Type B pancreatic cell (in vitro differentiated cells): ENCODE data around the gene ST6GAL1. TPM values are rescaled to one million over a fixed set of nuclear protein-coding genes. Genes with fewer than 3 reads are reported as not detected.
A peak's percentile ranks its signal among the peaks of the same experiment; 100 is the strongest.
"Not testable (repeated sequence)": the region's sequence is repeated elsewhere in the genome, so short reads cannot be mapped to it uniquely, and the experiment has no call there.

Experiments used
- DNase-seq: peaks from one replicate; pipeline ENCODE4 v3.0.0; 2021; ENCODE audit warnings: mixed read lengths; ENCODE audit not compliant: unreplicated experiment; ENCODE audit errors: extremely low spot score
- H3K27ac Mint-ChIP-seq: 2 replicates; pipeline ENCODE4 v1.8.0; 2021; ENCODE audit warnings: mild to moderate bottlenecking, mixed read lengths
- H3K27me3 Mint-ChIP-seq: 2 replicates; pipeline ENCODE4 v1.8.0; 2021; ENCODE audit warnings: mixed read lengths
- H3K36me3 Mint-ChIP-seq: 2 replicates; pipeline ENCODE4 v1.8.0; 2021; ENCODE audit warnings: mixed read lengths
- H3K4me1 Mint-ChIP-seq: one replicate; pipeline ENCODE4 v1.8.0; 2021; ENCODE audit warnings: mixed read lengths; ENCODE audit not compliant: unreplicated experiment
- H3K4me3 Mint-ChIP-seq: 2 replicates; pipeline ENCODE4 v1.8.0; 2021; ENCODE audit warnings: mild to moderate bottlenecking, mixed read lengths
- H3K9me3 Mint-ChIP-seq: 2 replicates; pipeline ENCODE4 v1.8.0; 2021; ENCODE audit warnings: mixed read lengths
- total RNA-seq: library from RNA; stranded (reverse); gene quantifications from 2 replicates; pipeline ENCODE4 v1.2.1, GENCODE V29; 2021; ENCODE audit warnings: low replicate concordance
- TF ChIP-seq, protein P1 (sequence below): fragments of 200-600 bp; sonication (generic); conservative IDR thresholded peaks from 2 replicates; pipeline ENCODE4 v1.5.0; 2021; ENCODE audit warnings: antibody characterized with exemption, mild to moderate bottlenecking

The ST6GAL1 gene
- total RNA-seq, 1 donor from 2014 or later, result 51.8 TPM

DNA sequence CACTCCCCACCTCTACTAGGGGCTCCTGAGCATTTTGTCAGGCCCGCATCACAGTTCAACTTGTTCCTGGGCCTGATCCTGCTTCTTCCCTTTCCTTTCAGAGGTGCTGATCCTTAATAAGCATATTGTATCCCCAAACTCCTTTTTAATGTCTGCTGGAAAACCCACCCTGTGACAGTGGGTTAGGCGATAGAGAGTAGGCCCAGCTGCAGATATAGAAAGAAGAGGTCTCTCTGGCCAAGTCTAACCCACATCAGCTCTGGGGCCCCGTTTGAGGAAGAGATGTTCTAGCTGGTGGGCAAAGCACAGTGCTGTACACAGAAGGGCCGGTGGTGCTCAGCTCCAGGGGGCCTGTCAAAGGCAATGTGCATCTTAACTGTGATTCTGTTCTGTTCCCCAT is 34.3 kb upstream of the ST6GAL1 start:
- TF ChIP-seq, protein P1, sequence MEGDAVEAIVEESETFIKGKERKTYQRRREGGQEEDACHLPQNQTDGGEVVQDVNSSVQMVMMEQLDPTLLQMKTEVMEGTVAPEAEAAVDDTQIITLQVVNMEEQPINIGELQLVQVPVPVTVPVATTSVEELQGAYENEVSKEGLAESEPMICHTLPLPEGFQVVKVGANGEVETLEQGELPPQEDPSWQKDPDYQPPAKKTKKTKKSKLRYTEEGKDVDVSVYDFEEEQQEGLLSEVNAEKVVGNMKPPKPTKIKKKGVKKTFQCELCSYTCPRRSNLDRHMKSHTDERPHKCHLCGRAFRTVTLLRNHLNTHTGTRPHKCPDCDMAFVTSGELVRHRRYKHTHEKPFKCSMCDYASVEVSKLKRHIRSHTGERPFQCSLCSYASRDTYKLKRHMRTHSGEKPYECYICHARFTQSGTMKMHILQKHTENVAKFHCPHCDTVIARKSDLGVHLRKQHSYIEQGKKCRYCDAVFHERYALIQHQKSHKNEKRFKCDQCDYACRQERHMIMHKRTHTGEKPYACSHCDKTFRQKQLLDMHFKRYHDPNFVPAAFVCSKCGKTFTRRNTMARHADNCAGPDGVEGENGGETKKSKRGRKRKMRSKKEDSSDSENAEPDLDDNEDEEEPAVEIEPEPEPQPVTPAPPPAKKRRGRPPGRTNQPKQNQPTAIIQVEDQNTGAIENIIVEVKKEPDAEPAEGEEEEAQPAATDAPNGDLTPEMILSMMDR, result no peak
- H3K27me3 Mint-ChIP-seq, result no peaks in the 10 kb centered on the region
- no peaks in the 10 kb centered on the region for H3K36me3 Mint-ChIP-seq
- no peak overlapping the region for H3K4me3 Mint-ChIP-seq
- H3K4me1 Mint-ChIP-seq, result peaks cover 12% of the 10 kb centered on the region
- H3K27ac Mint-ChIP-seq, result no peak overlapping the region
- H3K9me3 Mint-ChIP-seq, result no peaks in the 10 kb centered on the region
- DNase-seq, result no peak

DNA sequence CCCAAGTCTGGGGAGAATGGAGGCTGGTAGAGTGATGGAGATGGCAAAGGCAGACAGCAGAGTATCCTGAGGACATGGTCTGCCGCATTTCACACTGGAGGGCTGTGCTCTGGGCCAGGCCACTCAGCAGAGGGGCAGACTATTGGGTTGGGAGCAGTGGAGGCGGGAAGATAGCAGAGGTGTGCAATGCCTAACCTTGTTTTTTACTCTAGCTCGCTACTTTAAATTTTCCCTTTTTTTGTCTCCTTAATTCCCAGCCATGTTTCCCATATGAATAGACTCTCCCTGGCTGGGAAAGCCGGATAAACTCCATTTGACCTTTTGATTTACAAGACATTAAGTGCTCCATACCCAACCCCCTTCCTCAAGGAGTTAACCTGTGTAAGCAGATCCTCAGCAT is 33.5 kb upstream of the ST6GAL1 start:
- no peak for DNase-seq
- Mint-ChIP-seq H3K9me3 (no peaks in the 10 kb centered on the region), H3K27me3 (no peaks in the 10 kb centered on the region), H3K4me3 (peak overlapping the region; percentile 47), H3K27ac (no peak overlapping the region), H3K4me1 (peaks cover 12% of the 10 kb centered on the region), H3K36me3 (no peaks in the 10 kb centered on the region)
- TF ChIP-seq, protein P1, result no peak

DNA sequence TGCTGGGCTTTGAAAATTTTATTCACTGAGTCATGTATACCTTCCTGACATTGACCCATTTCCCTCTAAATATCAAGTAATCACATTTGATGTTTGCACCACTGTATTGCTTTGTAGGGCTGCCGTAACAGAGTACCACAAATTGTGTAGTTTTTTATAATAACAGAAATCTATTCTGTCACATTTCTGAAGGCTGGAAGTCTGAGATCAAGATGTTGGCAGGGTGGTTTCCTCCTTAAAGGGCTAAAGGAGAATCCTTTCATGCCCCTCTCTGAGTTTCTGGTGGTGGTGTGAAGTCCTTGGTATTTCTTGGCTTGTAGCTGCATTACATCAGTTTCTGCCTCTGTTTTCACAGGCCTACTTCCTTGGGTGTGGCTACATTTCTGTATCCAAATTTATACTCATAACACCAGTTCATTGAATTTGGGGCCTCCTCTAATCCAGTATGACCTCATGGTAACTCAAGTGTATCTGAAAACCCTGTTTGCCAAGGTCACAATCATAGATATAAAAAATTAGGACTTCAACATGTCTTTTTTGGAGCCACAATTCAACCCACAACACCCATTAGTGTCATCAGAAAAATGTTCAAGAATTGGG is 29.1 kb upstream of the ST6GAL1 start:
- H3K27ac Mint-ChIP-seq, result no peak overlapping the region
- H3K27me3 Mint-ChIP-seq, result no peaks in the 10 kb centered on the region
- H3K4me3 Mint-ChIP-seq, result no peak overlapping the region
- H3K4me1 Mint-ChIP-seq, result peaks cover 9% of the 10 kb centered on the region
- TF ChIP-seq, protein P1, result no peak
- H3K36me3 Mint-ChIP-seq, result no peaks in the 10 kb centered on the region
- DNase-seq, result no peak
- peaks cover 4% of the 10 kb centered on the region for H3K9me3 Mint-ChIP-seq

DNA sequence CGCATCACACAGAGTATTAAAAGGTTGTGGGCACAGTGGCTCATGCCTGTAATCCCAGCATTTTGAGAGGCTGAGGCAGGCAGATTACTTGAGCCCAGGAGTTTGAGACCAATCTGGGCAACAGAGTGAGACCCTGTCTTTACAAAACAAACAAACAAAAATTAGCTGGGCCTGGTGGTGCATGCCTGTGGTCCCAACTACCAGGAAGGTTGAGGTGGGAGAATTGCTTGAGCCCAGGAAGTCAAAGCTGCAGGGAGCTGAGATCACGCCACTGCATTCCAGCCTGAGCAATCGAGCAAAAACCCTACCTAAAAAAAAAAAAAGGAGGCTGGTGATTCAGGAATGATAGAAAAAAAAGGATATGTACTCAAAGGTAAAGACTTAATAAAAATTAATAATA is 28.2 kb upstream of the ST6GAL1 start:
- TF ChIP-seq, protein P1, result no peak
- H3K27ac Mint-ChIP-seq, result no peak overlapping the region
- no peak overlapping the region for H3K4me3 Mint-ChIP-seq
- no peak for DNase-seq
- no peaks in the 10 kb centered on the region for H3K36me3 Mint-ChIP-seq
- peaks cover 3% of the 10 kb centered on the region for H3K27me3 Mint-ChIP-seq
- H3K9me3 Mint-ChIP-seq, result peaks cover 4% of the 10 kb centered on the region
- peaks cover 1% of the 10 kb centered on the region for H3K4me1 Mint-ChIP-seq

DNA sequence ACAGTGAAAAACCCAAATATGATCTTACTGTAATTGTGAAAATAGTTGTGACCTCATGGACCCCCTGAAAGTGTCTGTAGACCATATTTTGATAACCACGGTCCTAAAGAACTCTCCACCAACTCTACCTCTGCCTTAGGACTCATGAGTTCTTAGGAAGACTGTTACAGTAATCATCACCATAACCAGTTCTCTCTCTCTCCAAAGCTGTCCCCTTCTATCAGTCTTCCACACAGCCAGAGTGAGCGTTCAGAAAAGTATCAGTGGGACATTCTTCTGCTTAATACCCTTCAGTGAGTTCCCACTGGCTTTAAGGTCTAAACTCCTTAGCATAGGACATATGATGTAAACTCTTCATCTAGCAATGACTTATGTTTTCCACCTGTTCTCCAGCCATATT is 27.6 kb upstream of the ST6GAL1 start:
- Mint-ChIP-seq H3K27ac (no peak overlapping the region), H3K9me3 (peaks cover 4% of the 10 kb centered on the region), H3K4me1 (no peaks in the 10 kb centered on the region), H3K36me3 (no peaks in the 10 kb centered on the region), H3K27me3 (peaks cover 3% of the 10 kb centered on the region), H3K4me3 (no peak overlapping the region)
- no peak for DNase-seq
- TF ChIP-seq, protein P1, result no peak

DNA sequence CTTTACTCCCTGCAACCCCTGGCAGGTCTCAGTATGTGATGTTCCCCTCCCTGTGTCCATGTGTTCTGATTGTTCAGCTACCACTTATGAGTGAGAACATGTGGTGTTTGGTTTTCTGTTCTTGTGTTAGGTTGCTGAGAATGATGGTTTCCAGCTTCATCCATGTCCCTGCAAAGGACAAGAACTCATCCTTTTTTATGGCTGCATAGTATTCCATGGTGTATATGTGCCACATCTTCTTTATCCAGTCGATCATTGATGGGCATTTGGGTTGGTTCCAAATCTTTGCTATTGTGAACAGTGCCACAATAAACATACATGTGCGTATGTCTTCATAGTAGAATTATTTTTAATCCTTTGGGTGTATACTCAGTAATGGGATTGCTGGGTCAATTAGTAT is 26.6 kb upstream of the ST6GAL1 start:
- H3K27ac Mint-ChIP-seq, H3K4me1 Mint-ChIP-seq, H3K27me3 Mint-ChIP-seq, DNase-seq, H3K36me3 Mint-ChIP-seq, H3K9me3 Mint-ChIP-seq, H3K4me3 Mint-ChIP-seq: not testable (repeated sequence)

DNA sequence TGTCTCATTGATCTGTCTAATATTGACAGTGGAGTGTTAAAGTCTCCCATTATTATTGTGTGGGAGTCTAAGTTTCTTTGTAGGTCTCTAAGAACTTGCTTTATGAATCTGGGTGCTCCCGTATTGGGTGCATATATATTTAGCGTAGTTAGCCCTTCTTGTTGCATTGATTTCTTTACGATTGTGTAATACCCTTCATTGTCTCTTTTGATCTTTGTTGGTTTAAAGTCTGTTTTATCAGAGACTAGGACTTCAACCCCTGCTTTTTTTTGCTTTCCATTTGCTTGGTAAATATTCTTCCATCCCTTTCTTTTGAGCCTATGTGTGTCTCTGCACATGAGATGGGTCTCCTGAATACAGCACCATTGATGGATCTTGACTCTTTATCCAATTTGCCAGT is 23.3 kb upstream of the ST6GAL1 start:
- not testable (repeated sequence) for H3K27ac Mint-ChIP-seq

More for the DNA sequence above, 23.3 kb upstream of the ST6GAL1 start:
- not testable (repeated sequence) for H3K36me3 Mint-ChIP-seq, H3K9me3 Mint-ChIP-seq, DNase-seq, H3K27me3 Mint-ChIP-seq, H3K4me1 Mint-ChIP-seq, H3K4me3 Mint-ChIP-seq
